ENCODE measurements around the gene GIN1. TPM values are rescaled to one million over a fixed set of nuclear protein-coding genes. Genes with fewer than 3 reads are reported as not detected.

The GIN1 gene
- total RNA-seq = 8.1 and 8.9 TPM in 2 replicates

GRCh38 chr5:103119765-103120606 is at the start of gene GIN1, which contains the start of gene PPIP5K2:
Gene GIN1, minus strand, starts transcription at chr5:103120138. Its CDS starts 11,431 bp downstream, at chr5:103108707.
Gene PPIP5K2, plus strand, starts transcription at chr5:103120301. Its CDS starts 9,289 bp downstream, at chr5:103129590.

Other genes starting within 250 kb of the GIN1 start
- 107 and 116 TPM in 2 replicates for gene PPIP5K2, start 163 bp upstream of the GIN1 start, total RNA-seq
- gene MACIR, start 138.6 kb upstream of the GIN1 start, total RNA-seq = 5.0 and 13.3 TPM in 2 replicates